GM21786 (cell line): ENCODE results near the gene DOCK9.
"Not testable (repeated sequence)": the region's sequence is repeated elsewhere in the genome, so short reads cannot be mapped to it uniquely, and the experiment has no call there.

Experiments
- ATAC-seq: cut with Tn5 transposase; IDR thresholded peaks from one replicate; pipeline ENCODE4 v1.9.1; 2021; ENCODE audit not compliant: unreplicated experiment

The DOCK9 gene

GRCh38 chr13:98826146-98826545, 151.7 kb downstream of the DOCK9 start:
- ATAC-seq: no peak

GRCh38 chr13:98825659-98826058, 152.2 kb downstream of the DOCK9 start:
- ATAC-seq: no peak

- ATAC-seq: no peak
Observed at GRCh38 chr13:98824376-98825160, 153.3 kb downstream of the DOCK9 start.

- no peak for ATAC-seq
Observed at GRCh38 chr13:98823442-98823841, 154.4 kb downstream of the DOCK9 start.

GRCh38 chr13:98822225-98822606, 155.6 kb downstream of the DOCK9 start:
- ATAC-seq: no peak

GRCh38 chr13:98821372-98822224, 156.3 kb downstream of the DOCK9 start:
- no peak for ATAC-seq

GRCh38 chr13:98820744-98821371, 157.0 kb downstream of the DOCK9 start:
- ATAC-seq: no peak

GRCh38 chr13:98820300-98820699, 157.6 kb downstream of the DOCK9 start:
- ATAC-seq: no peak

GRCh38 chr13:98819382-98820010, 158.4 kb downstream of the DOCK9 start:
- ATAC-seq: no peak

GRCh38 chr13:98816406-98816805, 161.5 kb downstream of the DOCK9 start:
- ATAC-seq: no peak

- no peak for ATAC-seq
Observed at GRCh38 chr13:98813993-98814392, 163.9 kb downstream of the DOCK9 start.

- not testable (repeated sequence) for ATAC-seq
Observed at GRCh38 chr13:98812186-98812790, 165.6 kb downstream of the DOCK9 start.

- no peak for ATAC-seq
Observed at GRCh38 chr13:98810746-98811145, 167.1 kb downstream of the DOCK9 start.

GRCh38 chr13:98809345-98809777, 168.5 kb downstream of the DOCK9 start:
- no peak for ATAC-seq

GRCh38 chr13:98807774-98808173, 170.1 kb downstream of the DOCK9 start:
- no peak for ATAC-seq

- no peak for ATAC-seq
Observed at GRCh38 chr13:98804336-98804855, 173.5 kb downstream of the DOCK9 start.

- no peak for ATAC-seq
Observed at GRCh38 chr13:98803921-98804320, 173.9 kb downstream of the DOCK9 start.

- no peak for ATAC-seq
Observed at GRCh38 chr13:98803111-98803561, 174.7 kb downstream of the DOCK9 start.

GRCh38 chr13:98802559-98802958, 175.3 kb downstream of the DOCK9 start:
- no peak for ATAC-seq

- no peak for ATAC-seq
Observed at GRCh38 chr13:98801626-98802418, 176.0 kb downstream of the DOCK9 start.
